Measurements from ENCODE around the gene ASAP2. TPM values are rescaled to one million over a fixed set of nuclear protein-coding genes. Genes with fewer than 3 reads are reported as not detected.

Gene ASAP2
- total RNA-seq, 1 experiment from 2014 or later, result 14.3 TPM

DNA sequence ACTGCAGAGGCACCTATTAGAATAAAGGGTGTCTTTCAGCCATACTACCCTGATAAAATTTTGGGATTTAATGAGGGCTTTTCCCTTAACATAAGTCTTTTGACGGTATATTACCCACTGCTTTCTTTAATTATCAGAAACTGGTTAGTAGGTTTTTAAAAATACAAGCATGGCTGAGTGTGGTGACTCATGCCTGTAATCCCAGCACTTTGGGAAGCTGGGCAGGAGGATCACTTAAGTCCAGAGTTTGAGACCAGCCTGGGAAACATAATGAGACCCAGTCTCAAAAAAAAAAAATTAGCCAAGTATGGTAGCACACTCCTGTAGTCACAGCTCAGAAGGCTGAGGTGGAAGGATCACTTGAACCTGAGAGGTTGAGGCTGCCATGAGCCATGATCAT, 232.9 kb downstream of the ASAP2 start (continued):
- TF ChIP-seq, protein P1, sequence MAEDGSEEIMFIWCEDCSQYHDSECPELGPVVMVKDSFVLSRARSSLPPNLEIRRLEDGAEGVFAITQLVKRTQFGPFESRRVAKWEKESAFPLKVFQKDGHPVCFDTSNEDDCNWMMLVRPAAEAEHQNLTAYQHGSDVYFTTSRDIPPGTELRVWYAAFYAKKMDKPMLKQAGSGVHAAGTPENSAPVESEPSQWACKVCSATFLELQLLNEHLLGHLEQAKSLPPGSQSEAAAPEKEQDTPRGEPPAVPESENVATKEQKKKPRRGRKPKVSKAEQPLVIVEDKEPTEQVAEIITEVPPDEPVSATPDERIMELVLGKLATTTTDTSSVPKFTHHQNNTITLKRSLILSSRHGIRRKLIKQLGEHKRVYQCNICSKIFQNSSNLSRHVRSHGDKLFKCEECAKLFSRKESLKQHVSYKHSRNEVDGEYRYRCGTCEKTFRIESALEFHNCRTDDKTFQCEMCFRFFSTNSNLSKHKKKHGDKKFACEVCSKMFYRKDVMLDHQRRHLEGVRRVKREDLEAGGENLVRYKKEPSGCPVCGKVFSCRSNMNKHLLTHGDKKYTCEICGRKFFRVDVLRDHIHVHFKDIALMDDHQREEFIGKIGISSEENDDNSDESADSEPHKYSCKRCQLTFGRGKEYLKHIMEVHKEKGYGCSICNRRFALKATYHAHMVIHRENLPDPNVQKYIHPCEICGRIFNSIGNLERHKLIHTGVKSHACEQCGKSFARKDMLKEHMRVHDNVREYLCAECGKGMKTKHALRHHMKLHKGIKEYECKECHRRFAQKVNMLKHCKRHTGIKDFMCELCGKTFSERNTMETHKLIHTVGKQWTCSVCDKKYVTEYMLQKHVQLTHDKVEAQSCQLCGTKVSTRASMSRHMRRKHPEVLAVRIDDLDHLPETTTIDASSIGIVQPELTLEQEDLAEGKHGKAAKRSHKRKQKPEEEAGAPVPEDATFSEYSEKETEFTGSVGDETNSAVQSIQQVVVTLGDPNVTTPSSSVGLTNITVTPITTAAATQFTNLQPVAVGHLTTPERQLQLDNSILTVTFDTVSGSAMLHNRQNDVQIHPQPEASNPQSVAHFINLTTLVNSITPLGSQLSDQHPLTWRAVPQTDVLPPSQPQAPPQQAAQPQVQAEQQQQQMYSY (CRISPR knock-in tag; IDR thresholded peaks at IDR 0.05), result no peak
- no peak for TF ChIP-seq TCF7 (CRISPR knock-in tag; IDR thresholded peaks at IDR 0.05; ENCODE audit: low read depth)

DNA sequence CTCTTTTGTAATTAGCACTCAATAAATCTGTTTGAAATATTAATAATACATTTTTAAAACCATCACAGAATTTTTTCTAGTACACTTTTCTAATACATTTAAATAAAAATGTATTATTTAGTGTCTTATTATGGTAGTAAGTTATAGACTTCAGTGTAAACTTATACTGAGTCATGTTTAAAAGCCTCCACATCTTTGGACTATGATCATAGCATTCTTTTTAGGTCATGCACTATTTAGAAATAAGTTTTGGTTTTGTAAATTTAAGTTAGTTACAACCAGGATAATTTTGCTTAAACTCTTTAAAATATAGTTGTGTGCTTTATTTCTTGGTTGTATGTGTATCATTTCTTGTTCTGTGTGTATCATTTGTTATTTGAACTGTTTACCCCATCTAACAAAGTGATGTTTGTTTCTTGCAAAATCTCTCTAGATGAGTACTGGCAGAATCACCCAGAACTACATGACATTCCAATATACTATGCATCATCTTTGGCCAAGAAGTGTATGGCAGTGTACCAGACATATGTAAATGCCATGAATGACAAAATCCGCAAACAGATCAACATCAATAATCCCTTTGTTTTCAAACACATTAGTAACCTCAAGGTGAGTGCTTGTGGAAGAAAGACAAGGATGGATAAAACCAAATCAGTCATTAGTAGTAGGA, 233.6 kb downstream of the ASAP2 start:
- ATAC-seq, result no peak
- H3K4me3 Mint-ChIP-seq, result no peak overlapping the region
- H3K9me3 Mint-ChIP-seq, result no peaks in the 10 kb centered on the region
- H3K27ac Mint-ChIP-seq, result no peak overlapping the region
- no peaks in the 10 kb centered on the region for H3K4me1 Mint-ChIP-seq
- POLR2A ChIA-PET, result no interaction called here
- no peak for DNase-seq (ENCODE audit: low spot score)
- TF ChIP-seq, protein P2, sequence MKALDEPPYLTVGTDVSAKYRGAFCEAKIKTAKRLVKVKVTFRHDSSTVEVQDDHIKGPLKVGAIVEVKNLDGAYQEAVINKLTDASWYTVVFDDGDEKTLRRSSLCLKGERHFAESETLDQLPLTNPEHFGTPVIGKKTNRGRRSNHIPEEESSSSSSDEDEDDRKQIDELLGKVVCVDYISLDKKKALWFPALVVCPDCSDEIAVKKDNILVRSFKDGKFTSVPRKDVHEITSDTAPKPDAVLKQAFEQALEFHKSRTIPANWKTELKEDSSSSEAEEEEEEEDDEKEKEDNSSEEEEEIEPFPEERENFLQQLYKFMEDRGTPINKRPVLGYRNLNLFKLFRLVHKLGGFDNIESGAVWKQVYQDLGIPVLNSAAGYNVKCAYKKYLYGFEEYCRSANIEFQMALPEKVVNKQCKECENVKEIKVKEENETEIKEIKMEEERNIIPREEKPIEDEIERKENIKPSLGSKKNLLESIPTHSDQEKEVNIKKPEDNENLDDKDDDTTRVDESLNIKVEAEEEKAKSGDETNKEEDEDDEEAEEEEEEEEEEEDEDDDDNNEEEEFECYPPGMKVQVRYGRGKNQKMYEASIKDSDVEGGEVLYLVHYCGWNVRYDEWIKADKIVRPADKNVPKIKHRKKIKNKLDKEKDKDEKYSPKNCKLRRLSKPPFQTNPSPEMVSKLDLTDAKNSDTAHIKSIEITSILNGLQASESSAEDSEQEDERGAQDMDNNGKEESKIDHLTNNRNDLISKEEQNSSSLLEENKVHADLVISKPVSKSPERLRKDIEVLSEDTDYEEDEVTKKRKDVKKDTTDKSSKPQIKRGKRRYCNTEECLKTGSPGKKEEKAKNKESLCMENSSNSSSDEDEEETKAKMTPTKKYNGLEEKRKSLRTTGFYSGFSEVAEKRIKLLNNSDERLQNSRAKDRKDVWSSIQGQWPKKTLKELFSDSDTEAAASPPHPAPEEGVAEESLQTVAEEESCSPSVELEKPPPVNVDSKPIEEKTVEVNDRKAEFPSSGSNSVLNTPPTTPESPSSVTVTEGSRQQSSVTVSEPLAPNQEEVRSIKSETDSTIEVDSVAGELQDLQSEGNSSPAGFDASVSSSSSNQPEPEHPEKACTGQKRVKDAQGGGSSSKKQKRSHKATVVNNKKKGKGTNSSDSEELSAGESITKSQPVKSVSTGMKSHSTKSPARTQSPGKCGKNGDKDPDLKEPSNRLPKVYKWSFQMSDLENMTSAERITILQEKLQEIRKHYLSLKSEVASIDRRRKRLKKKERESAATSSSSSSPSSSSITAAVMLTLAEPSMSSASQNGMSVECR (CRISPR knock-in tag; IDR thresholded peaks at IDR 0.05; ENCODE audit: borderline replicate concordance), result no peak
- TF ChIP-seq JAZF1 (CRISPR knock-in tag; IDR thresholded peaks at IDR 0.05) (no peak), ETV6 (CRISPR knock-in tag; IDR thresholded peaks at IDR 0.05) (no peak), ZNF121 (CRISPR knock-in tag; IDR thresholded peaks at IDR 0.05) (no peak), EMX1 (CRISPR knock-in tag; IDR thresholded peaks at IDR 0.05) (no peak), RORB (CRISPR knock-in tag; IDR thresholded peaks at IDR 0.05) (no peak), GABPB1 (CRISPR knock-in tag; IDR thresholded peaks at IDR 0.05) (no peak), FOXJ3 (CRISPR knock-in tag; IDR thresholded peaks at IDR 0.05; ENCODE audit: borderline replicate concordance) (no peak), OVOL2 (CRISPR knock-in tag; IDR thresholded peaks at IDR 0.05; ENCODE audit: borderline replicate concordance) (no peak), NFE2L1 (CRISPR knock-in tag; IDR thresholded peaks at IDR 0.05) (no peak), PRRX2 (CRISPR knock-in tag; IDR thresholded peaks at IDR 0.05) (no peak), ZNF232 (CRISPR knock-in tag; IDR thresholded peaks at IDR 0.05) (no peak), KAT7 (CRISPR knock-in tag; IDR thresholded peaks at IDR 0.05; ENCODE audit: borderline replicate concordance) (no peak), ZNF138 (CRISPR knock-in tag; conservative IDR thresholded peaks at IDR 0.05) (no peak)
- TF ChIP-seq, protein P3, sequence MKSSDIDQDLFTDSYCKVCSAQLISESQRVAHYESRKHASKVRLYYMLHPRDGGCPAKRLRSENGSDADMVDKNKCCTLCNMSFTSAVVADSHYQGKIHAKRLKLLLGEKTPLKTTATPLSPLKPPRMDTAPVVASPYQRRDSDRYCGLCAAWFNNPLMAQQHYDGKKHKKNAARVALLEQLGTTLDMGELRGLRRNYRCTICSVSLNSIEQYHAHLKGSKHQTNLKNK (CRISPR knock-in tag; IDR thresholded peaks at IDR 0.05), result no peak
- TF ChIP-seq, protein P4, sequence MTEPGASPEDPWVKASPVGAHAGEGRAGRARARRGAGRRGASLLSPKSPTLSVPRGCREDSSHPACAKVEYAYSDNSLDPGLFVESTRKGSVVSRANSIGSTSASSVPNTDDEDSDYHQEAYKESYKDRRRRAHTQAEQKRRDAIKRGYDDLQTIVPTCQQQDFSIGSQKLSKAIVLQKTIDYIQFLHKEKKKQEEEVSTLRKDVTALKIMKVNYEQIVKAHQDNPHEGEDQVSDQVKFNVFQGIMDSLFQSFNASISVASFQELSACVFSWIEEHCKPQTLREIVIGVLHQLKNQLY (CRISPR knock-in tag; IDR thresholded peaks at IDR 0.05), result no peak
- TF ChIP-seq, protein P5, sequence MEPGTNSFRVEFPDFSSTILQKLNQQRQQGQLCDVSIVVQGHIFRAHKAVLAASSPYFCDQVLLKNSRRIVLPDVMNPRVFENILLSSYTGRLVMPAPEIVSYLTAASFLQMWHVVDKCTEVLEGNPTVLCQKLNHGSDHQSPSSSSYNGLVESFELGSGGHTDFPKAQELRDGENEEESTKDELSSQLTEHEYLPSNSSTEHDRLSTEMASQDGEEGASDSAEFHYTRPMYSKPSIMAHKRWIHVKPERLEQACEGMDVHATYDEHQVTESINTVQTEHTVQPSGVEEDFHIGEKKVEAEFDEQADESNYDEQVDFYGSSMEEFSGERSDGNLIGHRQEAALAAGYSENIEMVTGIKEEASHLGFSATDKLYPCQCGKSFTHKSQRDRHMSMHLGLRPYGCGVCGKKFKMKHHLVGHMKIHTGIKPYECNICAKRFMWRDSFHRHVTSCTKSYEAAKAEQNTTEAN (CRISPR knock-in tag; IDR thresholded peaks at IDR 0.05), result no peak
- CTCF ChIA-PET, result no interaction called here
- H3K36me3 Mint-ChIP-seq, result peaks cover 67% of the 10 kb centered on the region
- no peaks in the 10 kb centered on the region for H3K27me3 Mint-ChIP-seq (ENCODE audit: low read depth)

Data from WTC11 (cell line).